ENCODE results near the gene OPCML. TPM values are rescaled to one million over a fixed set of nuclear protein-coding genes. Genes with fewer than 3 reads are reported as not detected.

The OPCML gene
- total RNA-seq, 3 donors from 2014 or later: not detected

GRCh38 chr11:132579634-132580327 lies 952.5 kb downstream of the OPCML start:
- no peak for ATAC-seq
- Mint-ChIP-seq H3K4me1 (ENCODE audit: low read depth) (no peaks in the 10 kb centered on the region), H3K9me3 (peaks cover 10% of the 10 kb centered on the region), H3K4me3 (no peak overlapping the region), H3K36me3 (ENCODE audit: insufficient read depth) (no peaks in the 10 kb centered on the region), H3K27me3 (ENCODE audit: low read depth) (peaks cover 2% of the 10 kb centered on the region)
- no peak for DNase-seq

- Mint-ChIP-seq H3K9me3 (peaks cover 11% of the 10 kb centered on the region), H3K4me3 (no peak overlapping the region), H3K27me3 (ENCODE audit: low read depth) (peaks cover 2% of the 10 kb centered on the region), H3K36me3 (ENCODE audit: insufficient read depth) (no peaks in the 10 kb centered on the region), H3K4me1 (ENCODE audit: low read depth) (no peaks in the 10 kb centered on the region)
- DNase-seq (no peak), ATAC-seq (no peak)
These were observed 953.2 kb downstream of the OPCML start for GRCh38 chr11:132579136-132579535.

- Mint-ChIP-seq H3K27me3 (ENCODE audit: low read depth) (peaks cover 2% of the 10 kb centered on the region), H3K36me3 (ENCODE audit: insufficient read depth) (no peaks in the 10 kb centered on the region)
- DNase-seq: no peak
These were observed 953.7 kb downstream of the OPCML start for GRCh38 chr11:132578580-132578979.

GRCh38 chr11:132576706-132577105 lies 955.6 kb downstream of the OPCML start:
- Mint-ChIP-seq H3K4me3 (no peak overlapping the region), H3K36me3 (ENCODE audit: insufficient read depth) (no peaks in the 10 kb centered on the region), H3K4me1 (ENCODE audit: low read depth) (no peaks in the 10 kb centered on the region), H3K9me3 (peaks cover 14% of the 10 kb centered on the region), H3K27me3 (ENCODE audit: low read depth) (peaks cover 2% of the 10 kb centered on the region)
- ATAC-seq (no peak), DNase-seq (no peak)

More at GRCh38 chr11:132578580-132578979, 953.7 kb downstream of the OPCML start:
- ATAC-seq: no peak
- Mint-ChIP-seq H3K9me3 (peaks cover 14% of the 10 kb centered on the region), H3K4me1 (ENCODE audit: low read depth) (no peaks in the 10 kb centered on the region), H3K4me3 (no peak overlapping the region)

GRCh38 chr11:132564091-132564885 lies 968.0 kb downstream of the OPCML start:
- no peak for DNase-seq
- no peaks in the 10 kb centered on the region for H3K4me1 Mint-ChIP-seq (ENCODE audit: low read depth)
- ATAC-seq: no peak
- H3K27me3 Mint-ChIP-seq (ENCODE audit: low read depth): peaks cover 4% of the 10 kb centered on the region
- peaks cover 7% of the 10 kb centered on the region for H3K9me3 Mint-ChIP-seq
- no peaks in the 10 kb centered on the region for H3K36me3 Mint-ChIP-seq (ENCODE audit: insufficient read depth)
- no peak overlapping the region for H3K4me3 Mint-ChIP-seq

- Mint-ChIP-seq H3K4me1 (ENCODE audit: low read depth) (no peaks in the 10 kb centered on the region), H3K9me3 (peaks cover 3% of the 10 kb centered on the region), H3K4me3 (no peak overlapping the region), H3K27me3 (ENCODE audit: low read depth) (peaks cover 4% of the 10 kb centered on the region), H3K36me3 (ENCODE audit: insufficient read depth) (no peaks in the 10 kb centered on the region)
- DNase-seq: no peak
- no peak for ATAC-seq
These were observed 969.3 kb downstream of the OPCML start for GRCh38 chr11:132563050-132563449.

GRCh38 chr11:132561937-132562336 lies 970.4 kb downstream of the OPCML start:
- Mint-ChIP-seq H3K9me3 (no peaks in the 10 kb centered on the region), H3K4me3 (no peak overlapping the region), H3K36me3 (ENCODE audit: insufficient read depth) (no peaks in the 10 kb centered on the region), H3K4me1 (ENCODE audit: low read depth) (no peaks in the 10 kb centered on the region), H3K27me3 (ENCODE audit: low read depth) (peaks cover 4% of the 10 kb centered on the region)
- no peak for DNase-seq
- ATAC-seq: no peak

GRCh38 chr11:132559331-132560036 lies 972.8 kb downstream of the OPCML start:
- Mint-ChIP-seq H3K4me3 (no peak overlapping the region), H3K9me3 (no peaks in the 10 kb centered on the region), H3K4me1 (ENCODE audit: low read depth) (no peaks in the 10 kb centered on the region), H3K27me3 (ENCODE audit: low read depth) (peaks cover 4% of the 10 kb centered on the region), H3K36me3 (ENCODE audit: insufficient read depth) (no peaks in the 10 kb centered on the region)
- ATAC-seq: no peak
- no peak for DNase-seq

GRCh38 chr11:132556316-132556715 lies 976.0 kb downstream of the OPCML start:
- peaks cover 4% of the 10 kb centered on the region for H3K9me3 Mint-ChIP-seq
- H3K36me3 Mint-ChIP-seq (ENCODE audit: insufficient read depth): no peaks in the 10 kb centered on the region
- H3K4me3 Mint-ChIP-seq: no peak overlapping the region
- ATAC-seq (no peak), DNase-seq (no peak)
- H3K4me1 Mint-ChIP-seq (ENCODE audit: low read depth): no peaks in the 10 kb centered on the region
- peaks cover 4% of the 10 kb centered on the region for H3K27me3 Mint-ChIP-seq (ENCODE audit: low read depth)

- DNase-seq (no peak), ATAC-seq (no peak)
- H3K4me1 Mint-ChIP-seq (ENCODE audit: low read depth): no peaks in the 10 kb centered on the region
- no peak overlapping the region for H3K4me3 Mint-ChIP-seq
- H3K27me3 Mint-ChIP-seq (ENCODE audit: low read depth): peaks cover under 1% of the 10 kb centered on the region
- peaks cover 4% of the 10 kb centered on the region for H3K9me3 Mint-ChIP-seq
- H3K36me3 Mint-ChIP-seq (ENCODE audit: insufficient read depth): no peaks in the 10 kb centered on the region
These were observed 976.7 kb downstream of the OPCML start for GRCh38 chr11:132555617-132556016.

- ATAC-seq (no peak), DNase-seq (no peak)
- Mint-ChIP-seq H3K9me3 (peaks cover 4% of the 10 kb centered on the region), H3K4me1 (ENCODE audit: low read depth) (no peaks in the 10 kb centered on the region), H3K27me3 (ENCODE audit: low read depth) (no peaks in the 10 kb centered on the region), H3K36me3 (ENCODE audit: insufficient read depth) (no peaks in the 10 kb centered on the region), H3K4me3 (no peak overlapping the region)
These were observed 981.3 kb downstream of the OPCML start for GRCh38 chr11:132551016-132551415.

GRCh38 chr11:132549561-132549960 lies 982.7 kb downstream of the OPCML start:
- Mint-ChIP-seq H3K4me1 (ENCODE audit: low read depth) (no peaks in the 10 kb centered on the region), H3K36me3 (ENCODE audit: insufficient read depth) (no peaks in the 10 kb centered on the region), H3K27me3 (ENCODE audit: low read depth) (no peaks in the 10 kb centered on the region), H3K4me3 (no peak overlapping the region), H3K9me3 (peaks cover 4% of the 10 kb centered on the region)
- ATAC-seq: no peak
- DNase-seq: no peak

GRCh38 chr11:132549001-132549400 lies 983.3 kb downstream of the OPCML start:
- no peaks in the 10 kb centered on the region for H3K36me3 Mint-ChIP-seq (ENCODE audit: insufficient read depth)
- DNase-seq (no peak), ATAC-seq (no peak)
- no peaks in the 10 kb centered on the region for H3K4me1 Mint-ChIP-seq (ENCODE audit: low read depth)
- H3K4me3 Mint-ChIP-seq: no peak overlapping the region
- peaks cover 4% of the 10 kb centered on the region for H3K9me3 Mint-ChIP-seq
- no peaks in the 10 kb centered on the region for H3K27me3 Mint-ChIP-seq (ENCODE audit: low read depth)

- Mint-ChIP-seq H3K27me3 (ENCODE audit: low read depth) (no peaks in the 10 kb centered on the region), H3K9me3 (no peaks in the 10 kb centered on the region), H3K36me3 (ENCODE audit: insufficient read depth) (no peaks in the 10 kb centered on the region), H3K4me1 (ENCODE audit: low read depth) (no peaks in the 10 kb centered on the region), H3K4me3 (no peak overlapping the region)
- no peak for ATAC-seq
- no peak for DNase-seq
These were observed 988.3 kb downstream of the OPCML start for GRCh38 chr11:132544007-132544406.
